ENCODE results near the gene CRY1.

GRCh38 chr12:107125833-107126232, 32.5 kb upstream of the CRY1 start:
- TF ChIP-seq CTCF (IDR thresholded peaks at IDR 0.05) (no peak), POLR2A (IDR thresholded peaks at IDR 0.05) (no peak)
